ENCODE data around the gene KLRD1.
A peak's percentile ranks its signal among the peaks of the same experiment; 100 is the strongest.
"Not testable (repeated sequence)": the region's sequence is repeated elsewhere in the genome, so short reads cannot be mapped to it uniquely, and the experiment has no call there.

KLRD1 gene

DNA sequence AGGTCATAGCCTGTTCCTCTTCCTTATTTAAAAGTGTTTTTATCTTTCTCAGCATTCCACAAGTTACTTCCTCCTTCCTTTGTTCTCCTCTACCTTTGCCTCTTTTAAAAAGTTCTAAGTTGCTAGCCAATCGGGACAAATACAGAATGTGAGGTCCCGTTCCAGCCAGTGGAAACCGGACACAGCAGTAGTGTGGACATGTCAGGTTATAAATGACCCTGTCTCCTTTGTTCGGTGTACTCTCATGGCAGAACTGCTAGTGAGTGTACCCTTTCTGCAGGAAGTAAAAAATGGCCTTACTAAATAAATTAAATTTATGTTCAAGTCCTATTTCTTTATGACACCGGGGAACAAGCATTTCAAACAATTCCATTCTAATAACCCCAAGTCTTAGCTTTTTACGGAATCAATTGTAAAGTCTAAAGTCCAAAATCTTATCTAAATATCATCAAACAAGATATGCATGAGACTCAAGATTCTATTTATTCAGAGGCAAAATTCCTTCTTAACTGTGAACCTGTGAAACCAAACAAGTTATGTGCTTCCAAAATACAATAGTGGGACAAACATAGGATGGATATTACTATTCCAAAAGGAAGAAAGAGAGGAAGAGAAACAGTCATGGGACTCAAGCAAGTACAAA, 64.3 kb downstream of the KLRD1 start:
- WGBS, 2 donors (ENCODE audit: extremely low coverage in 2 of 2, insufficient read length in 2 of 2, insufficient replicate concordance in 1 of 2), result no CpG with 5 or more reads among the region's 6 CpGs
- H4K8ac ChIP-seq (ENCODE audit: low read depth, low read length); H3K9ac ChIP-seq (ENCODE audit: low read depth, low read length, poor library complexity); H3K14ac ChIP-seq (ENCODE audit: low read length); H3K4ac ChIP-seq (ENCODE audit: low read length); H3K27ac ChIP-seq (replicated peaks; ENCODE audit: low read length); H3K4me3 ChIP-seq (ENCODE audit: low read length in 2 of 2); H3K36me3 ChIP-seq (replicated peaks in 1 of 2; ENCODE audit: control insufficient read depth in 2 of 2, insufficient read depth in 2 of 2, low read length in 2 of 2); H2BK120ac ChIP-seq (ENCODE audit: low read depth, low read length); H3K18ac ChIP-seq (ENCODE audit: low read length); H2BK15ac ChIP-seq (ENCODE audit: low read length); H3K23ac ChIP-seq (ENCODE audit: low read depth, low read length, poor library complexity); H3K27me3 ChIP-seq (ENCODE audit: control insufficient read depth in 3 of 3, insufficient read depth in 3 of 3, low read depth in 1 of 3, low read length in 3 of 3); H2BK12ac ChIP-seq (ENCODE audit: low read length); H2BK5ac ChIP-seq (ENCODE audit: low read length); H3K9me3 ChIP-seq (replicated peaks in 1 of 2; ENCODE audit: control insufficient read depth in 2 of 2, insufficient read depth in 1 of 2, low read depth in 1 of 2, low read length in 2 of 2); H3K4me1 ChIP-seq (ENCODE audit: control insufficient read depth in 2 of 2, insufficient read depth in 1 of 2, low read depth in 1 of 2, low read length in 2 of 2); H4K91ac ChIP-seq (ENCODE audit: low read depth, low read length, poor library complexity); DNase-seq (ENCODE audit: low spot score); H3K79me1 ChIP-seq (ENCODE audit: low read depth, low read length); H3K4me2 ChIP-seq (ENCODE audit: insufficient read depth, low read length, poor library complexity, severe bottlenecking); H2AK5ac ChIP-seq (ENCODE audit: low read depth, low read length): not testable (repeated sequence)
- H2AFZ ChIP-seq (ENCODE audit: low read length), result peak overlapping the region; percentile 50

DNA sequence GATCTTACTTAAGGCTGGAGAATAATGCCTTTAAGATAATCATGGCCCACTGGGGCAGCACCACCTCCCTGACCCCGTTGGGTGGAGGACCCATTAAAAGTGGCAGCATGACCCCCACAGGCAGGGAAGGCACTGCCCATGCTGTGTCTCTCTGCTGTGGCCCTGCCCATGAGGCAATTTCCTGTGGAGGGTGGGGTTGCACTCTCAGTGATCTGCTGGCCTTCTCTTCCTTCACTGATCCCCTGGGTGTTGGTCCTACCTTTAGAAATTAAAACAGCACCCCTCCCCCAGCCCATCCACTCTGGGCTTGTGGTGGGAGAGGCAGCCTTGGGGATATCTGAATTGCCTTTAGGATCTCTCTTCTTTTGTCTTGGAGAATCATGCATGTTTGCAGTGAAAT, 64.9 kb downstream of the KLRD1 start:
- WGBS, 2 donors (ENCODE audit: extremely low coverage in 2 of 2, insufficient read length in 2 of 2, insufficient replicate concordance in 1 of 2), result no CpG with 5 or more reads among the region's 1 CpG
- Histone ChIP-seq H2AK5ac (ENCODE audit: low read depth, low read length) (no peak overlapping the region), H4K91ac (ENCODE audit: low read depth, low read length, poor library complexity) (no peak overlapping the region)

DNA sequence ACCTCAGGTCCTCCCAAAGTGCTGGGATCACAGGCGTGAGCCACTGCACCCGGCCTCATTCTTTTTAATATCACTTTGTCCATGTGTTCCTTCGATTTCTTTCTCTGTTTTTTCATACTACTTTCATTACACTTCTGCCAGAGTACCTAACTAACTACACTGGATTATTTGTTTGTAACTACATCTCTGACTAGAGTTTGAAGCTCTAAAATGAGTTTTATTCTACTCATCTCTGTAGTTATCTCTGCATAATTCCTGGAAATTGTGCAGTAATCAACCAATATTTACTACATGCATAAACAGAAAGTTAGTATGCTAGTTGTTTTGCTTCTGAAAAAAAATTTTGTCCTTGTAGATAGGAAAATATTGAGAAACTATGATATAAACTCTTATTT, 67.0 kb downstream of the KLRD1 start:
- Histone ChIP-seq H3K14ac (ENCODE audit: low read length) (no peak overlapping the region), H3K36me3 (replicated peaks in 1 of 2; ENCODE audit: control insufficient read depth in 2 of 2, insufficient read depth in 2 of 2, low read length in 2 of 2) (no peaks in the 10 kb centered on the region), H2AK5ac (ENCODE audit: low read depth, low read length) (no peak overlapping the region), H3K18ac (ENCODE audit: low read length) (no peak overlapping the region), H3K79me1 (ENCODE audit: low read depth, low read length) (no peaks in the 10 kb centered on the region), H3K23ac (ENCODE audit: low read depth, low read length, poor library complexity) (no peak overlapping the region), H4K8ac (ENCODE audit: low read depth, low read length) (no peak overlapping the region), H3K4me1 (ENCODE audit: control insufficient read depth in 2 of 2, insufficient read depth in 1 of 2, low read depth in 1 of 2, low read length in 2 of 2) (peaks cover 0 to 2% of the 10 kb centered on the region in 2 donors), H2BK5ac (ENCODE audit: low read length) (no peak overlapping the region), H2BK12ac (ENCODE audit: low read length) (no peak overlapping the region), H3K4ac (ENCODE audit: low read length) (no peak overlapping the region), H4K91ac (ENCODE audit: low read depth, low read length, poor library complexity) (no peak overlapping the region), H3K9ac (ENCODE audit: low read depth, low read length, poor library complexity) (no peak overlapping the region), H2BK120ac (ENCODE audit: low read depth, low read length) (no peak overlapping the region), H3K4me2 (ENCODE audit: insufficient read depth, low read length, poor library complexity, severe bottlenecking) (no peak overlapping the region), H2BK15ac (ENCODE audit: low read length) (no peak overlapping the region), H3K9me3 (replicated peaks in 1 of 2; ENCODE audit: control insufficient read depth in 2 of 2, insufficient read depth in 1 of 2, low read depth in 1 of 2, low read length in 2 of 2) (no peaks in the 10 kb centered on the region), H3K4me3 (ENCODE audit: low read length in 2 of 2) (no peak overlapping the region), H3K27me3 (ENCODE audit: control insufficient read depth in 3 of 3, insufficient read depth in 3 of 3, low read depth in 1 of 3, low read length in 3 of 3) (no peaks in the 10 kb centered on the region), H3K27ac (replicated peaks; ENCODE audit: low read length) (no peak overlapping the region), H2AFZ (ENCODE audit: low read length) (no peak overlapping the region)
- DNase-seq (ENCODE audit: low spot score), result no peak
- WGBS, 2 donors (ENCODE audit: extremely low coverage in 2 of 2, insufficient read length in 2 of 2, insufficient replicate concordance in 1 of 2), result no CpG with 5 or more reads among the region's 3 CpGs

More for the DNA sequence above, 64.9 kb downstream of the KLRD1 start:
- H3K23ac ChIP-seq (ENCODE audit: low read depth, low read length, poor library complexity), result peak overlapping the region; percentile 83
- no peaks in the 10 kb centered on the region for H3K9me3 ChIP-seq (replicated peaks in 1 of 2; ENCODE audit: control insufficient read depth in 2 of 2, insufficient read depth in 1 of 2, low read depth in 1 of 2, low read length in 2 of 2)
- peak overlapping the region; percentile 50 for H2AFZ ChIP-seq (ENCODE audit: low read length)
- no peaks in the 10 kb centered on the region for H3K79me1 ChIP-seq (ENCODE audit: low read depth, low read length)
- peaks cover 0 to 2% of the 10 kb centered on the region in 2 donors for H3K4me1 ChIP-seq (ENCODE audit: control insufficient read depth in 2 of 2, insufficient read depth in 1 of 2, low read depth in 1 of 2, low read length in 2 of 2)
- no peak overlapping the region for H3K14ac ChIP-seq (ENCODE audit: low read length)
- no peak overlapping the region for H4K8ac ChIP-seq (ENCODE audit: low read depth, low read length)
- no peak overlapping the region for H3K18ac ChIP-seq (ENCODE audit: low read length)
- H2BK15ac ChIP-seq (ENCODE audit: low read length), result no peak overlapping the region
- H3K36me3 ChIP-seq (replicated peaks in 1 of 2; ENCODE audit: control insufficient read depth in 2 of 2, insufficient read depth in 2 of 2, low read length in 2 of 2), result no peaks in the 10 kb centered on the region
- no peak for DNase-seq (ENCODE audit: low spot score)
- no peak overlapping the region for H3K9ac ChIP-seq (ENCODE audit: low read depth, low read length, poor library complexity)
- H2BK5ac ChIP-seq (ENCODE audit: low read length), result no peak overlapping the region
- no peak overlapping the region for H3K4me3 ChIP-seq (ENCODE audit: low read length in 2 of 2)
- H3K4ac ChIP-seq (ENCODE audit: low read length), result no peak overlapping the region
- H3K27ac ChIP-seq (replicated peaks; ENCODE audit: low read length), result no peak overlapping the region
- no peak overlapping the region for H2BK12ac ChIP-seq (ENCODE audit: low read length)
- no peak overlapping the region for H2BK120ac ChIP-seq (ENCODE audit: low read depth, low read length)
- no peak overlapping the region for H3K4me2 ChIP-seq (ENCODE audit: insufficient read depth, low read length, poor library complexity, severe bottlenecking)
- H3K27me3 ChIP-seq (ENCODE audit: control insufficient read depth in 3 of 3, insufficient read depth in 3 of 3, low read depth in 1 of 3, low read length in 3 of 3), result no peaks in the 10 kb centered on the region

DNA sequence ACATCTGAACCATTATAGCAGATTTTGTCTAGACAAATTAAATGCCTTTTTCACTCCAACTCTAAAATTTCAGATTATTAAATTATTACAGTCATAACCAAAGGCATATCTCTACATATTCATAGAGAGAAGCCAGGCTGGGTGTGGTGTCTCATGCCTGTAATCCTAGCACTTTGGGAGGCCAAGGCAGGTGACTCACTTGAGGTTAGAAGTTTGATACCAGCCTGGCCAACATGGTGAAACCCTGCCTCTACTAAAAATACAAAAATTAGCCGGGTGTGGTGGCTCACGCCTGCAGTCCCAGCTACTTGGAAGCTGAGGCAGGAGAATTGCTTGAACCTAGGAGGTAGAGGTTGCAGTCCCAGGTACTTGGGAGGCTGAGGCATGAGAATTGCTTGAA, 71.1 kb downstream of the KLRD1 start:
- not testable (repeated sequence) for H3K27me3 ChIP-seq (ENCODE audit: control insufficient read depth in 3 of 3, insufficient read depth in 3 of 3, low read depth in 1 of 3, low read length in 3 of 3); H2BK12ac ChIP-seq (ENCODE audit: low read length); DNase-seq (ENCODE audit: low spot score); H3K14ac ChIP-seq (ENCODE audit: low read length); H2BK120ac ChIP-seq (ENCODE audit: low read depth, low read length); H4K8ac ChIP-seq (ENCODE audit: low read depth, low read length); H2BK15ac ChIP-seq (ENCODE audit: low read length); H4K91ac ChIP-seq (ENCODE audit: low read depth, low read length, poor library complexity); H3K79me1 ChIP-seq (ENCODE audit: low read depth, low read length); H3K23ac ChIP-seq (ENCODE audit: low read depth, low read length, poor library complexity); H3K27ac ChIP-seq (replicated peaks; ENCODE audit: low read length); H2AFZ ChIP-seq (ENCODE audit: low read length); H3K18ac ChIP-seq (ENCODE audit: low read length); H2AK5ac ChIP-seq (ENCODE audit: low read depth, low read length); H3K9ac ChIP-seq (ENCODE audit: low read depth, low read length, poor library complexity); H3K4ac ChIP-seq (ENCODE audit: low read length); H3K36me3 ChIP-seq (replicated peaks in 1 of 2; ENCODE audit: control insufficient read depth in 2 of 2, insufficient read depth in 2 of 2, low read length in 2 of 2); H3K4me1 ChIP-seq (ENCODE audit: control insufficient read depth in 2 of 2, insufficient read depth in 1 of 2, low read depth in 1 of 2, low read length in 2 of 2); H3K9me3 ChIP-seq (replicated peaks in 1 of 2; ENCODE audit: control insufficient read depth in 2 of 2, insufficient read depth in 1 of 2, low read depth in 1 of 2, low read length in 2 of 2); H3K4me3 ChIP-seq (ENCODE audit: low read length in 2 of 2); H3K4me2 ChIP-seq (ENCODE audit: insufficient read depth, low read length, poor library complexity, severe bottlenecking); H2BK5ac ChIP-seq (ENCODE audit: low read length)
- no CpG with 5 or more reads among the region's 2 CpGs for WGBS, 2 donors (ENCODE audit: extremely low coverage in 2 of 2, insufficient read length in 2 of 2, insufficient replicate concordance in 1 of 2)
